Parathyroid adenoma (tissue), 2 donors: ENCODE data around the gene MMP26.

Experiments used
- H2AFZ ChIP-seq: fragments of 300-600 bp; sonication (generic); one replicate; pipeline ENCODE4 v1.7.0; 2017; ENCODE audit warnings: antibody characterized with exemption, mild to moderate bottlenecking
- H3K27ac ChIP-seq: fragments of 300-600 bp; sonication (generic); one replicate; pipeline ENCODE4 v1.7.0; 2017
- H3K27me3 ChIP-seq: fragments of 300-600 bp; sonication (generic); one replicate; pipeline ENCODE4 v1.7.0; 2017; ENCODE audit warnings: low read length; ENCODE audit not compliant: control insufficient read depth, insufficient read depth
- H3K36me3 ChIP-seq: fragments of 300-600 bp; sonication (generic); one replicate; pipeline ENCODE4 v1.7.0; 2017; ENCODE audit warnings: low read length; ENCODE audit not compliant: control insufficient read depth, insufficient read depth
- H3K4me1 ChIP-seq: fragments of 300-600 bp; sonication (generic); one replicate; pipeline ENCODE4 v1.7.0; 2017; ENCODE audit warnings: control low read depth
- H3K4me2 ChIP-seq: fragments of 300-600 bp; sonication (generic); one replicate; pipeline ENCODE4 v1.7.0; 2017; ENCODE audit warnings: low read length
- H3K4me3 ChIP-seq: fragments of 300-600 bp; sonication (generic); one replicate; pipeline ENCODE4 v1.7.0; 2017; ENCODE audit warnings: low read depth, low read length
- H3K79me2 ChIP-seq: fragments of 300-600 bp; sonication (generic); one replicate; pipeline ENCODE4 v1.7.0; 2017; ENCODE audit warnings: control low read depth
- H3K9ac ChIP-seq: fragments of 300-600 bp; sonication (generic); one replicate; pipeline ENCODE4 v1.7.0; 2017; ENCODE audit warnings: mild to moderate bottlenecking
- H3K9me3 ChIP-seq: fragments of 300-600 bp; sonication (generic); one replicate; pipeline ENCODE4 v1.7.0; 2017; ENCODE audit warnings: low read length; ENCODE audit not compliant: control insufficient read depth
- CTCF ChIP-seq: fragments of 300-600 bp; sonication (generic); IDR thresholded peaks from one replicate; pipeline ENCODE4 v1.7.0; 2017; ENCODE audit warnings: antibody characterized with exemption, mild to moderate bottlenecking
- donor health status: primary hyperparathyroidism.

Gene MMP26

GRCh38 chr11:4664786-4665185, 39.8 kb upstream of the MMP26 start:
- Histone ChIP-seq H2AFZ (no peak overlapping the region), H3K9me3 (no peaks in the 10 kb centered on the region), H3K27ac (no peak overlapping the region), H3K4me1 (no peaks in the 10 kb centered on the region), H3K9ac (no peak overlapping the region), H3K4me3 (no peak overlapping the region), H3K36me3 (no peaks in the 10 kb centered on the region), H3K4me2 (no peak overlapping the region), H3K79me2 (no peaks in the 10 kb centered on the region), H3K27me3 (no peaks in the 10 kb centered on the region)
- no peak for TF ChIP-seq CTCF

GRCh38 chr11:4665424-4665823, 39.2 kb upstream of the MMP26 start:
- Histone ChIP-seq H3K79me2 (no peaks in the 10 kb centered on the region), H3K4me1 (no peaks in the 10 kb centered on the region), H3K27me3 (no peaks in the 10 kb centered on the region), H3K4me2 (no peak overlapping the region), H3K9ac (no peak overlapping the region), H3K9me3 (no peaks in the 10 kb centered on the region), H3K4me3 (no peak overlapping the region), H3K27ac (no peak overlapping the region), H3K36me3 (no peaks in the 10 kb centered on the region), H2AFZ (no peak overlapping the region)
- TF ChIP-seq CTCF: no peak

- H3K4me2 ChIP-seq: no peak overlapping the region
- no peaks in the 10 kb centered on the region for H3K79me2 ChIP-seq
- no peaks in the 10 kb centered on the region for H3K36me3 ChIP-seq
- no peak overlapping the region for H3K4me3 ChIP-seq
- no peak overlapping the region for H3K27ac ChIP-seq
- no peaks in the 10 kb centered on the region for H3K4me1 ChIP-seq
- no peak overlapping the region for H3K9ac ChIP-seq
- no peak for TF ChIP-seq CTCF
- no peaks in the 10 kb centered on the region for H3K27me3 ChIP-seq
- H3K9me3 ChIP-seq: no peaks in the 10 kb centered on the region
- no peak overlapping the region for H2AFZ ChIP-seq
These were observed 32.8 kb upstream of the MMP26 start for GRCh38 chr11:4671741-4672140.

GRCh38 chr11:4672470-4672869, 32.1 kb upstream of the MMP26 start:
- Histone ChIP-seq H3K4me2 (no peak overlapping the region), H3K9ac (no peak overlapping the region), H3K27me3 (no peaks in the 10 kb centered on the region), H2AFZ (no peak overlapping the region), H3K4me1 (no peaks in the 10 kb centered on the region), H3K36me3 (no peaks in the 10 kb centered on the region), H3K27ac (no peak overlapping the region), H3K79me2 (no peaks in the 10 kb centered on the region), H3K9me3 (no peaks in the 10 kb centered on the region), H3K4me3 (no peak overlapping the region)
- TF ChIP-seq CTCF: no peak

- no peaks in the 10 kb centered on the region for H3K27me3 ChIP-seq
- no peak for TF ChIP-seq CTCF
- H3K79me2 ChIP-seq: no peaks in the 10 kb centered on the region
- no peaks in the 10 kb centered on the region for H3K36me3 ChIP-seq
- H3K4me2 ChIP-seq: no peak overlapping the region
- H2AFZ ChIP-seq: no peak overlapping the region
- H3K9ac ChIP-seq: no peak overlapping the region
- H3K4me1 ChIP-seq: no peaks in the 10 kb centered on the region
- H3K4me3 ChIP-seq: no peak overlapping the region
- no peaks in the 10 kb centered on the region for H3K9me3 ChIP-seq
- no peak overlapping the region for H3K27ac ChIP-seq
These were observed 30.8 kb upstream of the MMP26 start for GRCh38 chr11:4673781-4674180.
